22Rv1 (cell line): ENCODE results near the gene TCEANC.

Experiments
- ZFX ChIP-seq: fragments of 450-650 bp; IDR thresholded peaks from 2 replicates; pipeline ENCODE4 v1.6.1; 2017; ENCODE audit warnings: antibody characterized with exemption, borderline replicate concordance
- TF ChIP-seq, protein P1 (sequence below): fragments of 450-650 bp; IDR thresholded peaks from 2 replicates; pipeline ENCODE4 v1.5.1; 2017; ENCODE audit warnings: mild to moderate bottlenecking

DNA sequence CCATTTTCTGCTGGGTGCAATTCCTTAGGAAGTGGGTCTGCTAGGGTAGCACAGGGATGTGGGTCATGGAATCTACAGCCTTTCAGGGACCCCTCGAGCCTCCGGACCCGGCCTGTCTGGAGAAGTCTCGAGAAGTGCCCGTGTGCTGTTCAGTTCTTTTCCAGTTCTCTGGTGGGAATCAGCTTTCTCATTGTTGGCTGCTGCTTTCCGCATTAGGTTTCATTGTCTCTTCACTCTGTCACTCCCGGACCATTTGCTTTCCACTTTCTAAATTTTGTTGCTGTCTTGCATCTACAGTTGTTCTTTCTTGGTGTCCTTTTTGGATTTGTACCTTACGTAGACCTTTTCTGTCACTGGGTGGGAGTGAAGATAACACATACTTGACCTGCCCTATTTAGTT, 42.0 kb downstream of the TCEANC start:
- TF ChIP-seq, protein P1, sequence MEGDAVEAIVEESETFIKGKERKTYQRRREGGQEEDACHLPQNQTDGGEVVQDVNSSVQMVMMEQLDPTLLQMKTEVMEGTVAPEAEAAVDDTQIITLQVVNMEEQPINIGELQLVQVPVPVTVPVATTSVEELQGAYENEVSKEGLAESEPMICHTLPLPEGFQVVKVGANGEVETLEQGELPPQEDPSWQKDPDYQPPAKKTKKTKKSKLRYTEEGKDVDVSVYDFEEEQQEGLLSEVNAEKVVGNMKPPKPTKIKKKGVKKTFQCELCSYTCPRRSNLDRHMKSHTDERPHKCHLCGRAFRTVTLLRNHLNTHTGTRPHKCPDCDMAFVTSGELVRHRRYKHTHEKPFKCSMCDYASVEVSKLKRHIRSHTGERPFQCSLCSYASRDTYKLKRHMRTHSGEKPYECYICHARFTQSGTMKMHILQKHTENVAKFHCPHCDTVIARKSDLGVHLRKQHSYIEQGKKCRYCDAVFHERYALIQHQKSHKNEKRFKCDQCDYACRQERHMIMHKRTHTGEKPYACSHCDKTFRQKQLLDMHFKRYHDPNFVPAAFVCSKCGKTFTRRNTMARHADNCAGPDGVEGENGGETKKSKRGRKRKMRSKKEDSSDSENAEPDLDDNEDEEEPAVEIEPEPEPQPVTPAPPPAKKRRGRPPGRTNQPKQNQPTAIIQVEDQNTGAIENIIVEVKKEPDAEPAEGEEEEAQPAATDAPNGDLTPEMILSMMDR: no peak
- no peak for TF ChIP-seq ZFX
